Activated naive CD8-positive, alpha-beta T cell treated with anti-CD3 and anti-CD28 coated beads, Interleukin-2, amount 10 ng/mL, durations not matched to agents 7 days and 5 days (primary cell): ENCODE results near the gene LPAR2. TPM values are rescaled to one million over a fixed set of nuclear protein-coding genes. Genes with fewer than 3 reads are reported as not detected.
A peak's percentile ranks its signal among the peaks of the same experiment; 100 is the strongest.

Experiments
- ATAC-seq: fragments of 150-1000 bp; cut with Tn5 transposase; one replicate; pipeline ENCODE4 v1.10.0; 2021; ENCODE audit warnings: low read depth, moderate library complexity
- POLR2A ChIA-PET: fragments of 350-600 bp; sonication (Branson Sonifier 250); formaldehyde crosslinking; loops from one replicate; lab custom pipeline; 2021; ENCODE audit warnings: antibody characterized with exemption; lab: Charles Lee
- DNase-seq: peaks from one replicate; pipeline ENCODE4 v3.0.0; 2021
- H3K27ac Mint-ChIP-seq: one replicate; pipeline ENCODE4 v1.8.0; 2022; ENCODE audit warnings: mild to moderate bottlenecking, mixed read lengths
- H3K27me3 Mint-ChIP-seq: one replicate; pipeline ENCODE4 v1.8.0; 2022; ENCODE audit warnings: mild to moderate bottlenecking, moderate library complexity, mixed read lengths
- H3K36me3 Mint-ChIP-seq: one replicate; pipeline ENCODE4 v1.8.0; 2021; ENCODE audit warnings: mild to moderate bottlenecking, mixed read lengths
- H3K4me1 Mint-ChIP-seq: one replicate; pipeline ENCODE4 v1.8.0; 2021; ENCODE audit warnings: mixed read lengths
- H3K4me3 Mint-ChIP-seq: one replicate; pipeline ENCODE4 v1.8.0; 2022; ENCODE audit warnings: mild to moderate bottlenecking, moderate library complexity, mixed read lengths
- H3K9me3 Mint-ChIP-seq: one replicate; pipeline ENCODE4 v1.8.0; 2021; ENCODE audit warnings: mixed read lengths
- total RNA-seq, 2 experiments: library from RNA; stranded (reverse); gene quantifications; one replicate each; pipeline ENCODE4 v1.2.3, GENCODE V29; 2021

LPAR2 gene
- total RNA-seq, 2 experiments from 2014 or later: 73.6 to 73.8 TPM

GRCh38 chr19:19649580-19649995 is 21.6 kb upstream of the LPAR2 start:
- POLR2A ChIA-PET: interaction anchor here (1.3 to 3.3 kb wide), 2 partner anchors 12 to 118 kb away, joined by 3 to 10 read pairs; no protein-coding TSS in a partner anchor
- DNase-seq: no peak
- no peak for ATAC-seq
- Mint-ChIP-seq H3K27ac (no peak overlapping the region), H3K4me3 (no peak overlapping the region), H3K9me3 (no peaks in the 10 kb centered on the region), H3K27me3 (no peaks in the 10 kb centered on the region), H3K4me1 (no peaks in the 10 kb centered on the region), H3K36me3 (peaks cover 16% of the 10 kb centered on the region)

- Mint-ChIP-seq H3K4me1 (no peaks in the 10 kb centered on the region), H3K9me3 (no peaks in the 10 kb centered on the region), H3K4me3 (no peak overlapping the region), H3K27me3 (no peaks in the 10 kb centered on the region), H3K27ac (peak overlapping the region; percentile 1), H3K36me3 (peaks cover 16% of the 10 kb centered on the region)
- POLR2A ChIA-PET: interaction anchor here (3.3 kb wide), 1 partner anchor 13 kb away, joined by 10 read pairs; no protein-coding TSS in a partner anchor
- ATAC-seq: no peak
- DNase-seq: no peak
These were observed 21.1 kb upstream of the LPAR2 start for GRCh38 chr19:19649155-19649554.

GRCh38 chr19:19647037-19647835 is 19.2 kb upstream of the LPAR2 start:
- POLR2A ChIA-PET: no interaction called here
- no peak for ATAC-seq

GRCh38 chr19:19645233-19645870 is 17.3 kb upstream of the LPAR2 start:
- Mint-ChIP-seq H3K27ac (peak overlapping the region; percentile 52), H3K36me3 (peaks cover 7% of the 10 kb centered on the region), H3K4me3 (no peak overlapping the region), H3K9me3 (no peaks in the 10 kb centered on the region), H3K27me3 (no peaks in the 10 kb centered on the region), H3K4me1 (peaks cover 11% of the 10 kb centered on the region)
- ATAC-seq: no peak
- DNase-seq: no peak
- POLR2A ChIA-PET: interaction anchor here (0.6 to 1.2 kb wide), 3 partner anchors 10 to 21 kb away, joined by 3 to 7 read pairs (median 3); no protein-coding TSS in a partner anchor

More at GRCh38 chr19:19647037-19647835, 19.2 kb upstream of the LPAR2 start:
- H3K4me3 Mint-ChIP-seq: no peak overlapping the region
- DNase-seq: no peak
- peaks cover 6% of the 10 kb centered on the region for H3K4me1 Mint-ChIP-seq
- no peak overlapping the region for H3K27ac Mint-ChIP-seq
- H3K36me3 Mint-ChIP-seq: peaks cover 7% of the 10 kb centered on the region
- H3K27me3 Mint-ChIP-seq: no peaks in the 10 kb centered on the region
- H3K9me3 Mint-ChIP-seq: no peaks in the 10 kb centered on the region

- H3K9me3 Mint-ChIP-seq: no peaks in the 10 kb centered on the region
- H3K4me3 Mint-ChIP-seq: peak overlapping the region; percentile 93
- H3K36me3 Mint-ChIP-seq: peaks cover 10% of the 10 kb centered on the region
- peaks cover 14% of the 10 kb centered on the region for H3K4me1 Mint-ChIP-seq
- no peaks in the 10 kb centered on the region for H3K27me3 Mint-ChIP-seq
- POLR2A ChIA-PET: interaction anchor here (0.7 to 1.5 kb wide), 11 partner anchors 9 to 112 kb away, joined by 3 to 7 read pairs (median 3); partner anchors contain the start of gene ATP13A1
- ATAC-seq (no peak), DNase-seq (no peak)
- H3K27ac Mint-ChIP-seq: peak overlapping the region; percentile 99
These were observed 16.0 kb upstream of the LPAR2 start for GRCh38 chr19:19644054-19644388.

GRCh38 chr19:19643158-19644053 is 15.4 kb upstream of the LPAR2 start, which contains the start of gene GMIP:
Gene GMIP, minus strand, starts transcription at chr19:19643657. Its CDS starts 128 bp downstream, at chr19:19643529.
- POLR2A ChIA-PET: interaction anchor here (0.7 to 1.5 kb wide), 12 partner anchors 9 to 112 kb away, joined by 3 to 7 read pairs (median 4); partner anchors contain the start of gene ATP13A1
- Mint-ChIP-seq H3K4me1 (peaks cover 14% of the 10 kb centered on the region), H3K27me3 (no peaks in the 10 kb centered on the region), H3K36me3 (peaks cover 11% of the 10 kb centered on the region), H3K9me3 (no peaks in the 10 kb centered on the region), H3K4me3 (peak within 1 kb of the TSS; percentile 93), H3K27ac (peak within 1 kb of the TSS; percentile 99)
- peak; percentile 96 for DNase-seq
- peak; percentile 84 for ATAC-seq

GRCh38 chr19:19642506-19643157 is 14.6 kb upstream of the LPAR2 start:
- peak overlapping the region; percentile 99 for H3K27ac Mint-ChIP-seq
- H3K27me3 Mint-ChIP-seq: no peaks in the 10 kb centered on the region
- peaks cover 14% of the 10 kb centered on the region for H3K4me1 Mint-ChIP-seq
- H3K9me3 Mint-ChIP-seq: no peaks in the 10 kb centered on the region
- DNase-seq (peak; percentile 57), ATAC-seq (peak; percentile 48)
- peak overlapping the region; percentile 93 for H3K4me3 Mint-ChIP-seq
- H3K36me3 Mint-ChIP-seq: peaks cover 13% of the 10 kb centered on the region
- POLR2A ChIA-PET: interaction anchor here (1.0 kb wide), 1 partner anchor 15 kb away, joined by 4 read pairs; no protein-coding TSS in a partner anchor

GRCh38 chr19:19637523-19638251 is 9.7 kb upstream of the LPAR2 start:
- Mint-ChIP-seq H3K27me3 (no peaks in the 10 kb centered on the region), H3K36me3 (peaks cover 41% of the 10 kb centered on the region), H3K4me3 (no peak overlapping the region), H3K4me1 (peaks cover 20% of the 10 kb centered on the region), H3K27ac (no peak overlapping the region), H3K9me3 (no peaks in the 10 kb centered on the region)
- POLR2A ChIA-PET: no interaction called here
- DNase-seq (no peak), ATAC-seq (no peak)

- Mint-ChIP-seq H3K4me1 (peaks cover 17% of the 10 kb centered on the region), H3K27me3 (no peaks in the 10 kb centered on the region), H3K4me3 (no peak overlapping the region), H3K36me3 (peaks cover 43% of the 10 kb centered on the region), H3K9me3 (no peaks in the 10 kb centered on the region), H3K27ac (no peak overlapping the region)
- POLR2A ChIA-PET: no interaction called here
- DNase-seq (no peak), ATAC-seq (no peak)
These were observed 9.1 kb upstream of the LPAR2 start for GRCh38 chr19:19637186-19637522.

GRCh38 chr19:19636573-19637185 is 8.7 kb upstream of the LPAR2 start:
- Mint-ChIP-seq H3K9me3 (no peaks in the 10 kb centered on the region), H3K36me3 (peaks cover 43% of the 10 kb centered on the region), H3K4me1 (peaks cover 13% of the 10 kb centered on the region), H3K4me3 (no peak overlapping the region), H3K27me3 (no peaks in the 10 kb centered on the region), H3K27ac (no peak overlapping the region)
- DNase-seq (no peak), ATAC-seq (no peak)
- POLR2A ChIA-PET: no interaction called here

- Mint-ChIP-seq H3K27ac (peak overlapping the region; percentile 42), H3K4me1 (peaks cover 13% of the 10 kb centered on the region), H3K36me3 (peaks cover 43% of the 10 kb centered on the region), H3K27me3 (no peaks in the 10 kb centered on the region), H3K9me3 (no peaks in the 10 kb centered on the region), H3K4me3 (no peak overlapping the region)
- ATAC-seq: no peak
- POLR2A ChIA-PET: interaction anchor here (0.6 kb wide), 2 partner anchors 14 to 104 kb away, joined by 4 to 6 read pairs; no protein-coding TSS in a partner anchor
- DNase-seq: no peak
These were observed 7.3 kb upstream of the LPAR2 start for GRCh38 chr19:19635313-19635702.
